Measurements from ENCODE around the gene SELENOH.

The SELENOH gene

GRCh38 chr11:57761301-57762234, 20.3 kb downstream of the SELENOH start, which contains the start of gene CTNND1:
CTNND1 (plus strand) TSS chr11:57761802; CDS start chr11:57791479, 29,677 bp downstream.
- in situ Hi-C loops (cut with HindIII; ENCODE audit: low pct_unique_long_range_greater_than_20kb, low sequenced_read_pairs), result no loop called here
- peak; percentile 95 to 99 for DNase-seq (ENCODE audit: low read depth in 1 of 2, low spot score in 1 of 2)
- no peak; the same call in 1 of the 2 replicates for TF ChIP-seq JUND (IDR thresholded peaks at IDR 0.05; ENCODE audit: low read depth)

GRCh38 chr11:57762235-57762861, 21.1 kb downstream of the SELENOH start:
- TF ChIP-seq JUND (IDR thresholded peaks at IDR 0.05; ENCODE audit: low read depth), result no peak
- in situ Hi-C loops (cut with HindIII; ENCODE audit: low pct_unique_long_range_greater_than_20kb, low sequenced_read_pairs), result no loop called here
- no peak for DNase-seq (ENCODE audit: low read depth in 1 of 2, low spot score in 1 of 2)

GRCh38 chr11:57763568-57763967, 22.3 kb downstream of the SELENOH start:
- DNase-seq (ENCODE audit: low read depth in 1 of 2, low spot score in 1 of 2), result peak in 1 of 2 experiments; percentile 68
- no peak for TF ChIP-seq JUND (IDR thresholded peaks at IDR 0.05; ENCODE audit: low read depth)
- in situ Hi-C loops (cut with HindIII; ENCODE audit: low pct_unique_long_range_greater_than_20kb, low sequenced_read_pairs), result no loop called here

- no peak for TF ChIP-seq JUND (IDR thresholded peaks at IDR 0.05; ENCODE audit: low read depth)
- in situ Hi-C loops (cut with HindIII; ENCODE audit: low pct_unique_long_range_greater_than_20kb, low sequenced_read_pairs), result no loop called here
These were observed 22.7 kb downstream of the SELENOH start for GRCh38 chr11:57764021-57764420.

GRCh38 chr11:57764566-57764965, 23.3 kb downstream of the SELENOH start:
- TF ChIP-seq JUND (IDR thresholded peaks at IDR 0.05; ENCODE audit: low read depth), result no peak
- no peak for DNase-seq (ENCODE audit: low read depth in 1 of 2, low spot score in 1 of 2)
- in situ Hi-C loops (cut with HindIII; ENCODE audit: low pct_unique_long_range_greater_than_20kb, low sequenced_read_pairs), result no loop called here

More at GRCh38 chr11:57764021-57764420, 22.7 kb downstream of the SELENOH start:
- no peak for DNase-seq (ENCODE audit: low read depth in 1 of 2, low spot score in 1 of 2)

GRCh38 chr11:57764972-57765371, 23.7 kb downstream of the SELENOH start:
- no peak for TF ChIP-seq JUND (IDR thresholded peaks at IDR 0.05; ENCODE audit: low read depth)
- in situ Hi-C loops (cut with HindIII; ENCODE audit: low pct_unique_long_range_greater_than_20kb, low sequenced_read_pairs), result no loop called here
- DNase-seq (ENCODE audit: low read depth in 1 of 2, low spot score in 1 of 2), result peak in 1 of 2 experiments; percentile 42

GRCh38 chr11:57770793-57771192, 29.5 kb downstream of the SELENOH start:
- in situ Hi-C loops (cut with HindIII; ENCODE audit: low pct_unique_long_range_greater_than_20kb, low sequenced_read_pairs), result no loop called here

GRCh38 chr11:57771365-57771764, 30.1 kb downstream of the SELENOH start:
- in situ Hi-C loops (cut with HindIII; ENCODE audit: low pct_unique_long_range_greater_than_20kb, low sequenced_read_pairs), result no loop called here
- TF ChIP-seq JUND (IDR thresholded peaks at IDR 0.05; ENCODE audit: low read depth), result no peak
- no peak for DNase-seq (ENCODE audit: low read depth in 1 of 2, low spot score in 1 of 2)

More at GRCh38 chr11:57770793-57771192, 29.5 kb downstream of the SELENOH start:
- no peak for TF ChIP-seq JUND (IDR thresholded peaks at IDR 0.05; ENCODE audit: low read depth)
- no peak for DNase-seq (ENCODE audit: low read depth in 1 of 2, low spot score in 1 of 2)

- in situ Hi-C loops (cut with HindIII; ENCODE audit: low pct_unique_long_range_greater_than_20kb, low sequenced_read_pairs), result no loop called here
- TF ChIP-seq JUND (IDR thresholded peaks at IDR 0.05; ENCODE audit: low read depth), result no peak
- DNase-seq (ENCODE audit: low read depth in 1 of 2, low spot score in 1 of 2), result peak in 1 of 2 experiments; percentile 59
These were observed 31.3 kb downstream of the SELENOH start for GRCh38 chr11:57772562-57772961.

GRCh38 chr11:57773026-57773598, 31.8 kb downstream of the SELENOH start:
- no peak for DNase-seq (ENCODE audit: low read depth in 1 of 2, low spot score in 1 of 2)
- in situ Hi-C loops (cut with HindIII; ENCODE audit: low pct_unique_long_range_greater_than_20kb, low sequenced_read_pairs), result no loop called here
- no peak for TF ChIP-seq JUND (IDR thresholded peaks at IDR 0.05; ENCODE audit: low read depth)

- no peak for TF ChIP-seq JUND (IDR thresholded peaks at IDR 0.05; ENCODE audit: low read depth)
- peak in 1 of 2 experiments; percentile 54 for DNase-seq (ENCODE audit: low read depth in 1 of 2, low spot score in 1 of 2)
- in situ Hi-C loops (cut with HindIII; ENCODE audit: low pct_unique_long_range_greater_than_20kb, low sequenced_read_pairs), result no loop called here
These were observed 34.2 kb downstream of the SELENOH start for GRCh38 chr11:57775491-57775890.

GRCh38 chr11:57776031-57776521, 34.8 kb downstream of the SELENOH start:
- no peak for TF ChIP-seq JUND (IDR thresholded peaks at IDR 0.05; ENCODE audit: low read depth)
- DNase-seq (ENCODE audit: low read depth in 1 of 2, low spot score in 1 of 2), result peak in 1 of 2 experiments; percentile 31
- in situ Hi-C loops (cut with HindIII; ENCODE audit: low pct_unique_long_range_greater_than_20kb, low sequenced_read_pairs), result no loop called here
